Right kidney (tissue), 1 donor: Measurements from ENCODE around the gene CTNNBL1.
"Not testable (repeated sequence)": the region's sequence is repeated elsewhere in the genome, so short reads cannot be mapped to it uniquely, and the experiment has no call there.

Source experiments
- DNase-seq: peaks from one replicate; pipeline ENCODE4 v3.0.0-alpha.2; 2016

The CTNNBL1 gene

DNA sequence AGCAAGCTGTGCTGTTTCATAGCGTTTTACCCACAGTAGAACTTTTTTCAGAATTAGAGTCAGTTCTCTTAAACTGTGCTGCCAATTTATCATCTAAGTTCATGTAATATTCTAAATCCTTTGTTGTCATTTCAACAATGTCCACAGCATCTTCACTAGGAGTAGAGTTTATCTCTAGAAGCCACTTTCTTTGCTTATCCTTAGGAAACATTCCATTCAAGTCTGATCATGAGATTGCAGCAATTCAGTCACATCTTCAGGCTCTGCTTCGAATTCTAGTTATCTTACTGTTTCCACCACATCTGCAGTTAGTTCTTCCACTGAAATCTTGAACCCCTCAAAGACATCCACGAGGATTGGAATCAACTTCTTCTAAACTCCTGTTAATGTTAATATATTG, 12.5 kb downstream of the CTNNBL1 start:
- no peak for DNase-seq

- DNase-seq: no peak
Measured at GRCh38 chr20:37711001-37711400, 17.2 kb downstream of the CTNNBL1 start.

DNA sequence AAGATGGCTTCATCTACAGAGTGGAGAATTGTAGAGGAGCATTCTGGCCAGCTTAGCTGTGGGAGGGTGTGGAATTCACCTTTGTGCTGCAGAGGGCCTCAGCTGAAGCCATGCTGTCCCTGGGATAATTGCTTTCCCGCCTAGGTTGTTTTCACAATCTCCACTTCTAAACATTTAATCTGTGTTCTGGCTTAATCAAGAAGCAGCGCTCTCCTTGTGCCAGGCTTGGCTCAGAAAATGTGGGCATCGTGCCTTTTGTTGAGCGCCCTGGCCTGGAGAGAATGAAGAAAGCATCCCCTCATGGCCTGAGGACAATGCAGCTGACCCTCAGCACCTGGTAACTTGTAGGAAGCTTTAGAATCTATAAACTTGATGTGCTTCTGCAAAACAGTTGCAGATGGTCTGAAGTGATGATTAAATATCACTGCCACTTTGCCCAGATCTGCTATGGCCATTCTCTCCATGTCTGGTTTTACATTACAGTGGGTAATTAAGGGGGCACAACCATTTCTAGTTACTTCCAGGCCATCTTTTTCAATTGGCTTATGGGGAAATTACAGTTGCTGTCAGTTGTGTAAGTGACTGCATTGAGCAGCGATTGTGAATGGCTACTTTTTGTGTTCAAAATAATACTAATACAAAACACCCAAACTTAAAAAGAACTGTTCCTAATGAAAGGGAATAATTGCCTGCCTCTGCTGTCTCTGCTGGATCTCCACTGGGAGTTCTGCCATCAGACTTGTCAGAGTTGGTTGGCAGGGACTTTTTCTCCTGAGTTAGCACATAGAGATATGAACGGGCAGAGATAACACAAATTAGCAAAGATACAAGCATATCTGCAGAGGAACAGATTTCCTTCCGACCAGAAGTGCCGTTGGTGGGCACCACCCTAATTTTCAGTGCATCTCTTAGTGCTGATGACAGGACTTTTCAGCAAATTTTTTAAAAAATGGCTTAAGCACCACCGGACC, 18.4 kb downstream of the CTNNBL1 start:
- no peak for DNase-seq

GRCh38 chr20:37713396-37713795, 19.6 kb downstream of the CTNNBL1 start:
- DNase-seq: no peak

DNA sequence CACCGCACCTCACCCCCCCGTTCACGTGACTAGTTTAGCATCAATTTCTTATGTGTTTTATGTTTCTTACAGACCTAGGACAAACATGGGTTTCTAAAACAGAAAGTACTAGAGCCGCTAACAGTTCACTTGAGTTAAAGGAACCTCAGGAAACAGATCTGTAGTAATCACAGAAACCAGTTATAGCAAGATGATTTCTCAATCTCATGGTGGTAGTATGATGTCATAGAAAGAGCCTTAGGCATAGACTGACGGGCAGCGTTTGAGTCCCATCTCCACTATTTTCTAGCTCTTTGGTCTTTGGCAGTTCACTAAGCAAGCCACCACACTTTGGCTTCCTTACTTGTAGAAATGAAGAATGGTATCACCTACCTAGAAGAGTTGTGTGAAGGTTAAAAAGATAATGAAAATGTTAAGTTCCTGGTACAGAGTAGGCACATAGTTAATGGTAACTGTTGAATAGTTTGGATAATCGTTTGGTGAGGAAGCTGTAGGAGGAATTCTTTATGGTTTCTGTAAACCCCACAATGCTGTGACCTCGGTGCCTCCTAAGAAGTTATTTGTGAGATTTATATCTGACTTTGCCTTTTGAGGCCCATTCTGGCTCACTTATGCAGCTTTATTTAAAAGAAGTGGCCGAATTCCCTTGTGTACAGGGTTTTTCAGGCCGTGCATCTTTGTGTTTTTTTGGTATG, 21.3 kb downstream of the CTNNBL1 start:
- no peak for DNase-seq

- no peak for DNase-seq
Measured at GRCh38 chr20:37721751-37722150, 27.9 kb downstream of the CTNNBL1 start.

DNA sequence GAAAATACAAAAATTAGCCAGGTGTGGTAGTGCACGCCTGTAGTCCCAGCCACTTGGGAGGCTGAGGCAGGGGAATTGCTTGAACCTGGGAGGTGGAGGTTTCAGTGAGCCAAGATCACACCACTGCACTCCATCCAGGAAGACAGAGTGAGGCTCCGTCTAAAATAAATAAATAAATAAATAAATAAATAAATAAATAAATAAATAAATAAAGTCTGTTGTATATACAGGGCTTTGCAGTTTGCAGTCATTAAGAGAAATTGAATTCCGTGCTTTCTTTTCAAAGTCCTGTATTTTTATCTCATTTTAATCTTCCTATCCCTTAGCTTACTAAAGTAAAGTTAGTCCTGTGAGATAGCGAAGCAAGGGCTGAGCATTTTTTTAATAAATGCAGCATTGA, 28.5 kb downstream of the CTNNBL1 start:
- not testable (repeated sequence) for DNase-seq

- no peak for DNase-seq
Measured at GRCh38 chr20:37723668-37724067, 29.8 kb downstream of the CTNNBL1 start.

GRCh38 chr20:37725165-37725564, 31.3 kb downstream of the CTNNBL1 start:
- no peak for DNase-seq

DNA sequence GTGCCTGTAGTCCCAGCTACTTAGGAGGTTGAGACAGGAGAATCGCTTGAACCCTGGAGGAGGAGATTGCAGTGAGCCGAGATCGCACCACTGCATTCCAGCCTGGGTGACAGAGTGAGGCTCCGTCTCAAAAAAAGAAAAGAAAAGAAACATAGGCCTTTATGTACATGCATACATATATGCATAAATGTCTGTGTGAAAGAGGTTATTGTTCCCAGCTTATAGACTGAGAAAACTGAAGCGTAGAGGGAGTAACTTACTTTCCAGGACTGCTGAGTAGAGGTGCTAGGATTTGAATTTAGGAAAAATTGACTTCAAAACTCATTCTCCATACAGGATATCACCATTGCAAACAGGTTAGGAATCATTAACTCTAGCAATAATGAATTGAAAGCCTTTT, 32.0 kb downstream of the CTNNBL1 start:
- no peak for DNase-seq

DNA sequence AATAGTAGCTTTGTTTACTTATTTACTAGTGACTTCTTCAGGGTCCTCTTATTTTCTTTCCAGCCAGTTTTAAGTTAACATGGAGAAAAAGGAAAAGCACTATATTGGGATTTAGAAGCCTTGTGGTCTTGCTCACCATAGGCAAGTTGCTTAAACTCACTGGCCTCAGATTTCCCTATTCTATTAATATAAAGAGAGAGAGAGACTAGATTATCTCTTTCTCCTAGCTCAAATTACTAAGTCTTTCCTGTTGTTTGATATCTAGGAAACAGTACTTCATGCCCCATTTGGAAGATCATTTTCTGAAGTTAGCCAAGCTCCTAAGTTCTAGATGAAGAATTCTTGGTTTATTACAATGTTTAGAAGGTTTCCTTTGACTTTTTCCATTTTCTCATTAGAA, 32.5 kb downstream of the CTNNBL1 start:
- no peak for DNase-seq

DNA sequence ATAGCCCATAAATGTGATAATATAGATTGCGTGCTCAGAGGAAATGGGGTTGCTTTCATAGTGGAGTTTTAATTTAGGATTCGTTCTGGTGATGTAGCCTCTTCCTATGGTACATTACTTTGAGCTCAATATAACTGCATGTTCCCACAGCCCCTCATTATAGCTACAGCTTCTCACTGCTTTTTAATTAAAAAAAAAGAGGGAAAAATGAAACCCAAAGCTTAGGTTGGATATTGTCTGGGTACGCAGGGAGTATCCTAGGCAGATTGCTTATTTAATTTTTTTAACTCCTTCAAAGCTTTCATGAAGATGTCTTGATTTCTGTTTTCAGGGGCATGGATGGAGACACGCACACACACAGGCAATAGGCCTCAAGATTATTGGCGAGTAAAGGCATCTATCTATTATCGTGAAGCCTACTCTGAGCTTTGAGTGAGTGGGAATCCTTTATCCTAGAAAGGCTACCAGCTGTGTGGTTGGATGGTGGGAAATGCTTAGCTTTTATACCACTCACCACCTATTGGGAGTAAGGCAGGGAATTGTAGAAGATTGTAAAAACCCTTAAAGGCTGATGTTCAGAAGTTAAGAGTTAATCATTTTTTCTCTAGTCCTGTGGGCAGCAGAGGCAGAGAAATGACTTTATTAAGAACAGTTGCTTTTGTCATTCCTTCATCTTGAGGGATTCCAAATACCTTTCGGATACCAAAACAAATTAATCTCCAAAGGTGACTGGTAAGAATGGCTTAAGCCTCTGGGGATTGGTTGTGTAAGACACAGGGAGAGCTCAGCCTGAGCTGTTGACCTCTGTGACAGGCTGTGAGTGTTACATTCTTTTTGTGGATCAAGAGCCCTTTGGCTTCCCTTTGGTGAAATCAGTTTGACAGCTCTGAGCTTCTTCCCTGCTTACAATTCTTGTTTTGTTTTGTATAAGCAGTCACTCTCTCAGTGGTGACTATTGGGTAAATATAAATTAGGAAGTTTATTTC, 33.4 kb downstream of the CTNNBL1 start:
- no peak for DNase-seq

DNA sequence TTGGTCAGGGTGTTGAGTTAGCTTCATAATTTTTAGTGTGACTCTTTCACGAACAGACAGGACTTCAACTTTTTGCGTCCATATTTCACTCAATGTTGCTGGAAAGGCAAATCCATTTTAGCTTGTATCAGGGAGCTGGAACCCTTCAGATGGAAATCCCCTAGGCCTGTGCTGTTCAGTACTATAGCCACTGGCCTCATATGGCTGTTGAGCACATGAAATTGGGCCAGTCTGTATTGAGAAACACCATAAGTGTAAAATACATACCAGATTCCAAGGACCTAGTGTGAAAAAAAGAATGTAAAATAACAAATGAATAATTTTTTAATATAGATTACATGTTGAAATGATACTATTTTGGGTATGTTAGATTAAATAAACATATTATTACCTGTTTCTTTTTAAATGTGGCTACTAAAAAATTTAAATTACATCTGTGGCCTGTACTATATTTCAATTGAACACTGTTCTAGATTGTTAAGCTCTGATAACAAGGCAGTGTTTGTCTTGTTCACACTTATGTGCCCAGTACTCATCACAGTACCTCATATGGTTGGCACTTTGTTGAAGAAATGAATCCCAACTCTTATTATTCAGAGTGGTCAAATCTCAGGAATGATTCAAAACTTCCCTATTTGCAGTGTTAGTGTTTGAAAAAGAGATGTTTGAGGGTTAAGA, 34.3 kb downstream of the CTNNBL1 start:
- DNase-seq: no peak

DNA sequence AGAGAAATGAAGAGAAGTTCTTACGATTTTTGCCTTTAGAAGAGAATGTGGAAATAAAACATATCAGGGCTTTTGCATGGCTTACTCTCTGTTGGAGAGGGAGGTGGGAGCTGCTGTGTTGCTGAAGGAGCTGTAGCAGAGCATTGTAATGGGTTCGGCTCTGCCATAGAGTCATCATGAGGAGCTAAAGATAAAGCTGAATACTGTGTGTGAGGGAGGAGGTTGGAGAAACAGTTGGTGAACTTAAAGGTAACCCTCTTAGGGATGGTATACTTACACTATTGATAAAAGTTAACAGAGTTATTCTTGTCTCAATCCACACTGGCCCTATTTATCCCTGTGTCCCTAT, 34.8 kb downstream of the CTNNBL1 start:
- no peak for DNase-seq

- DNase-seq: no peak
Measured at GRCh38 chr20:37729452-37729851, 35.6 kb downstream of the CTNNBL1 start.

- no peak for DNase-seq
Measured at GRCh38 chr20:37729909-37730308, 36.1 kb downstream of the CTNNBL1 start.

DNA sequence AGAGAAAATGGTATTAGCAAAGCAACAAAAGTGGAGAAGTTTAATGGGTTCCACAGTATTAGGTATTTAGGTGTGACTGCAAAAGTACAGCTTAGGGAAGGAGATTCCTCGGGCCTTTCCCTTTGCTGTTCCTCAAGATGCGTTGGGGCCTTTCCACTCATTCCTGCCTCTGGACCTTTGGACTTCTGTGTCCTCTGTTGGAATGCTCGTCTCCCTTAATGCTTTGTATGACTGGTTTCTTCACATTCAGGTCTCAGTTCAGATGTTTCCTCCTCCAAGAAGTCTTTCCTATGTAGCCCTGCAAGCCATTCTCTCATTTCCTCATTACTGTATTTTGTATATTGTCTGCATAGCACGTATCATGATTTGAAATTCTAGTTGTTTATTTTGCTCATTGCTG, 39.6 kb downstream of the CTNNBL1 start:
- DNase-seq: no peak

DNA sequence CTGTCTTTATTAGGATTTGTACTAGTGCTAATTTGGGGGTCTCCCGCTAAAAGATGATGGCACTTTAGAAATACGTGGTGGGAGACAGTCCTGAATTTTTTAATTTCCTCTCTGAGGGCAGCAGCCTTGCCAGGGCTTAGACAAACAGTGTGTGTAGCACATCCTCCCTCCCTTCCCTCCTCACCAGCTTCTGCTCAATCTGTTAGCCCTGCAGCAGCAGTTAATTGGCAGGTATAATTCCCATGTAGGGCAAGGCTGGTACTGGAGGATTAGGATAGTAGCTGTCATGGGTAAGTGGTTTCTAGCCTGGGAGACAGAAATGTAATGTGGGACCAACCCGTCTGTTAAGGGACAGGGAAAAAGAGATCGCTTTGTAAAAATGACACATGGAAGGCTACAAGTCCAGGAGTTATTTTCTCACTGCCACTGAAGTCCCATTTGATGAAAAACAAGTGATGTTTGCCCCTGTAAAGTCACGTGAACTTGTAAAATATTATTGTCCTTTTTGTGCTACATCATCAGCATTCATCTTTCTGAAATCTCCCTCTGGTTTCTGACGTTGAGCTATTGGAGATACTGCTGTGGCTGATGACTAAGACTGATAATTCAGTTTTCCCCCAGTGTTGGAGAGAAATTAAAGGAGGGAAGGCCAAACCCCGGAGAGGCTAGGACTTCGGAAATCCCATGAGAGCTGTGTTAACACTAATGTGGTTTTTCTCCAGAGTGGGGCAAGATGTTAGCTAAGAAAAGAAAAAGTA, 40.6 kb downstream of the CTNNBL1 start:
- no peak for DNase-seq

- no peak for DNase-seq
Measured at GRCh38 chr20:37735541-37735940, 41.7 kb downstream of the CTNNBL1 start.

- DNase-seq: no peak
Measured at GRCh38 chr20:37736132-37736531, 42.3 kb downstream of the CTNNBL1 start.

DNA sequence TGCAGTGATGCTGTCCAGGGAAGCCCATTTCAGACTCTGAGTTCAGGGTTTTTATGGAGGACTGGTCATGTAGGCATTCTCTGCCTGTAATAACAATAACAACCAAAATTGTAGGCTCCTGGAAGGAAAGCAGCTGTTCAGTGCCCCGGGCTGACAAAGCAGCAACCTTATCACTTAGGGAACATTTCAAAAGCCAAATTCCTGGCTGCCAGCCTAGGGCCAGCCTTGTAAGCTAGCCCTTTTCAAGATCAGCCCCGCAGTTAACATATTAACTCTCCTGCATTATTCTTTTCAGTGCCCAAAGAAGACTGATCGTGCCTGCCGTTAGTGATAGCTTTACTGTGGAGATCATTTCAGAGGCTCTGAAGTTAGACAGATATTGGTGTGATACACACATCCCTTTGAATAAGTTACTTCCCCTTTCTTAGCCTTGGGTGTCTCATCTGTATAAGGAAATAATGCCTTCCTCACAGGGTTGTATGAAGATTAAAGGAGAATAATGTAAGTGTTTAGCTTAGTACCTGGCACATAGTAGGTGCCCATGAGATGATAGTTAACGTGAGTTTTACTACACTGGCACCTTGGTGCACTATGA, 44.1 kb downstream of the CTNNBL1 start:
- no peak for DNase-seq
